H54 (cell line): Measurements from ENCODE around the gene TSPAN33.

Experiments
- DNase-seq: peaks from one replicate; pipeline ENCODE4 v3.0.0; 2011; ENCODE audit warnings: low spot score, mixed read lengths; ENCODE audit not compliant: insufficient read length
- FAIRE-seq: peaks from 3 replicates; lab custom pipeline; 2011; peaks lifted over from hg19 to GRCh38; lab: Jason Lieb, UNC
- POLR2A ChIP-seq: IDR thresholded peaks from 2 replicates; pipeline ENCODE4 v1.6.1; 2011; ENCODE audit warnings: low read depth, mild to moderate bottlenecking, low read length

The TSPAN33 gene

DNA sequence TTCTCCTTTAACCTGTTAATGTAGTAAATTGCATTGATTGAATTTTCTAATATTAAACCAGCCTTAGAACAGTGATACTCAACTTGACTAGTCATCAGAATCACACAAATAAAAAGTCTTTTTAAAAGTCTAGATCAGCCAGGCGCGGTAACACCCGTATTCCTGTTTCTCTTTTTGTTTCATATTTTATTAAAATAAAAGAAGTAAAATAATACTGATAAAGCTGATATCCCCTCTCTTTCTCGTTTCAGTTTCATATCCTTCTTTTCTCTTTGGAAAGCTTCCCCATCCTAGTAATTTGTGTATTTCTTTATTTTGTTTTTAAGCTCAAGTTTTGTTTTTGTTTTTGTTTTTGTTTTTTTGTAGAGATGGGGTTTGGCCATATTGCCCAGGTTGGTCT lies 53.3 kb downstream of the TSPAN33 start:
- no peak for TF ChIP-seq POLR2A
- DNase-seq (no peak), FAIRE-seq (no peak)

DNA sequence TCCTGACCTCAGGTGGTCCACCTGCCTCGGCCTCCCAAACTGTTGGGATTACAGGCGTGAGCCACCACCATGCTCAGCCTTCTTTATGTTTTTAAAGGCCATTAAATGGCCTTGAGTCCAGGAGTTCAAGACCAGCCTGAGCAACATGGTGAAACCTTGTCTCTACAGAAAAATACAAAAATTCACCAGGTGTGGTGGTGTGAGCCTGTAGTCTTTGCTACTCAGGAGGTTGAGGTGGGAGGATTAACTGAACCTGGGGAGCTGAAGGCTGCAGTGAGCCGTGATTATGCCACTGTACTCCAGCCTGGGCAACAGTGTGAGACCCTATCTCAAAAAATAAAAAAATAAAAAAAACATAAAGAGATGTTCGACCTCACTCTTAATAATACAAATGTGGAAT lies 54.9 kb downstream of the TSPAN33 start:
- no peak for TF ChIP-seq POLR2A
- FAIRE-seq (no peak), DNase-seq (no peak)

DNA sequence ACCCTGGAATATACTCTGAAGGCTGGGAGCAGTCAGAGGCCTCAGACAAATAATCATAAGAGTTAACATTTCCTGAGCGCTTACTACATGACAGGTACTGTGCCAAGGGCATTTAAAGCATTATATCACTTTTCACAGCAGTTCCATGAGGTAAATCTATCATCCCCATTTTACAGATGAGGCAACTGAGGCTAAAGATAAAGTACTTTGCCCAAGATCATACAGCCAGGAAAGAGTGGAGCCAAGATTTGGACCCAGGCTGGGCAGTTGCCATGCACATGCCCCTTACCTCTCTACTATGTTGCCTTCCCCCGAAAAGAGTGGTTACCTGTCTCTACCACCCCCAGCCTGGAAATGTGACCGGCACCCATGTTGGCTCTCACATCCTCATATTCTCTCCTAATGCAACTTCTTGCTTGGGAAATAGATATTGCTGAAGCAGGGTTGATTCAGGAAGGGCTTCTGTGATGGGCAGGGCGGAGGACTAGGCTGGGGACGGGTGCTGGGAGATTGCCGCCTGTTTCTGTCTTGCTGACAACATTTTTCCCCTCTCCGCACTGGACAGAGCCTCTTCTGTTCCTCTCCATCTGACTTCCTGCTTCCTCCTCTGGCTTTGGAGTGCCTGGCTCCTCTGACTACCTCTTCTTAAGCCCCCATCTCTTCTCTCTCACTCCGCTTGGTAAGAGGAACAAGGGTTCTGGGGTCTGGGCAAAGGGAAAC lies 57.7 kb downstream of the TSPAN33 start:
- no peak for TF ChIP-seq POLR2A
- FAIRE-seq = no peak
- no peak for DNase-seq

DNA sequence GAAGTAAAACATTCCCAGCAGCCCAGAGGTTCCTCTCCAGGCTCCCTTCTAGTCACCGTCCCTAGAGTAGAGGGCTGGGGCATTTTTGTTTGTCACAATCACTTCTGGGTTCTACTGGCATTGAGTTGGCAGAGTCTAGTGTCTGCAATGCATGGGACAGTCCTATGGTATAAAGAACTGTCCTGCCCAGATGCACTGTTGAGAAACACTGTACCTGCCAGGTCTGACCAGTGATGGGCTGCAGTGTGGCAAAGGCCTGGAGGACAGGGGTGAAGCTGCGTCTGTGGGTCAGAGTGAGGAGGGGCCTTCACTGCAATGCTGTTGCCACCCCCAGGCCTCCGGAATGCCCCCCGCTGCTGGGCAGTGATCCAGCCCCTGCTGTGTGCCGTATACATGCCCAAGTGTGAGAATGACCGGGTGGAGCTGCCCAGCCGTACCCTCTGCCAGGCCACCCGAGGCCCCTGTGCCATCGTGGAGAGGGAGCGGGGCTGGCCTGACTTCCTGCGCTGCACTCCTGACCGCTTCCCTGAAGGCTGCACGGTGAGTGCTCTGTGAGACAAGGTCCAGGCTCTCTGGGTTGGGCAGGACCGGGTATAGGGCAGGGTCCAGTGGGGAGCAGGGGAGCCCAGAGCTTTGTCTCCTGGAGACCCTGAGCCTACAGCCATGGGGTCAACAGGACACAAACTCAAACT lies 58.7 kb downstream of the TSPAN33 start:
- DNase-seq (no peak), FAIRE-seq (no peak)
- TF ChIP-seq POLR2A = no peak

DNA sequence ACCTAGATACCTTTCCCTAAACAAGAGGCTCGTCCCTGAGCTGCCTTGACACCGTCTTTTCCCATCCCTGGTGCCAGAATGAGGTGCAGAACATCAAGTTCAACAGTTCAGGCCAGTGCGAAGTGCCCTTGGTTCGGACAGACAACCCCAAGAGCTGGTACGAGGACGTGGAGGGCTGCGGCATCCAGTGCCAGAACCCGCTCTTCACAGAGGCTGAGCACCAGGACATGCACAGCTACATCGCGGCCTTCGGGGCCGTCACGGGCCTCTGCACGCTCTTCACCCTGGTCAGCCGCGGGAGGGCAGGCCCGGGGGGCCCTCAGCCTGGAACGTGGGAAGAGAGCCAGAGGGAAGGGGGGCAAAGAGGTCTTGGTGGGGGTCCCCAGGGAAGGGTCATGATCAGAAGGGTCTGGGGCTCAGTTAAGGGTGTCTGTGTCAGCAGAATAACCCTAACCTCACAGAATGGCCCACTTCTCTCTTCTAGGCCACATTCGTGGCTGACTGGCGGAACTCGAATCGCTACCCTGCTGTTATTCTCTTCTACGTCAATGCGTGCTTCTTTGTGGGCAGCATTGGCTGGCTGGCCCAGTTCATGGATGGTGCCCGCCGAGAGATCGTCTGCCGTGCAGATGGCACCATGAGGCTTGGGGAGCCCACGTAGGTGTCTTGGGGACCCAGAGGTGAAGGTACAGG lies 60.8 kb downstream of the TSPAN33 start:
- TF ChIP-seq POLR2A = no peak
- DNase-seq (no peak), FAIRE-seq (no peak)

DNA sequence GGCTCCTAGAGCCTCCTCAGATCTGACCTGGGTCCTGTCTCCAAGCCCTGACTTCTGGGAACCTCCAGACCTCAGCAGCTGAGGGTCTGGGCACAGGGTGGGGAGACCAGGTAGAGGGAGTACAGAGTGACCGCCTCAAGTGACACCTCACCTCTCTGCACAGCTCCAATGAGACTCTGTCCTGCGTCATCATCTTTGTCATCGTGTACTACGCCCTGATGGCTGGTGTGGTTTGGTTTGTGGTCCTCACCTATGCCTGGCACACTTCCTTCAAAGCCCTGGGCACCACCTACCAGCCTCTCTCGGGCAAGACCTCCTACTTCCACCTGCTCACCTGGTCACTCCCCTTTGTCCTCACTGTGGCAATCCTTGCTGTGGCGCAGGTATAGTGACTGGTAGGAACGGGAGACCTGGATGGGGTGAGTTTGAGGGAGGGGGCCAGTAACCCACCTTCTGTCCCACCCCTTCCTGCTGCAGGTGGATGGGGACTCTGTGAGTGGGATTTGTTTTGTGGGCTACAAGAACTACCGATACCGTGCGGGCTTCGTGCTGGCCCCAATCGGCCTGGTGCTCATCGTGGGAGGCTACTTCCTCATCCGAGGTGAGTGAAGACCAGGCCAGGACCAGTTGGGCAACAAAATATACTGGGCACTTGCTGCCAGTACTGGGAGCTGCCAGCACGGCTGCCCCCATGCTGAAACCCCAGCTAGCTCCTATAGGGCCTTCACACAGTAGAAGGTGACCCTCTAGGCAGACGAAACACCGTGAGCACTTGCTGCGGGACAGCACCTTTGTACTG lies 61.7 kb downstream of the TSPAN33 start:
- DNase-seq (no peak), FAIRE-seq (no peak)
- TF ChIP-seq POLR2A = no peak

DNA sequence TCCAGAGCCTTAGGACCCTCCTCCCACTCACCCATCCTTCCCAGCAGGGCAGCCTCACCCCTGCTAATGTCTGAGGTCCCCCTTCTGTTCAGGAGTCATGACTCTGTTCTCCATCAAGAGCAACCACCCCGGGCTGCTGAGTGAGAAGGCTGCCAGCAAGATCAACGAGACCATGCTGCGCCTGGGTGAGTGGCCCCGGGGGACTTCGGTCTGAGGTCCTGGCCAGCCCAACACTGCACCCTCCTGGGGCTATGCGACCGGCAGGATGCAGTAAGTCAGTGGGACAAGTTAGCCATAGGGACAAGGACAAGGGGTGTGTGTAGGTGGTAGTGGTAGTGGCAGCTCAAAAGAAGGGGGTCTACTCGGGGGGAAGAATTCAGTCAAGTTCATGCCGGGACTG lies 64.2 kb downstream of the TSPAN33 start:
- no peak for FAIRE-seq
- no peak for DNase-seq
- TF ChIP-seq POLR2A = no peak

DNA sequence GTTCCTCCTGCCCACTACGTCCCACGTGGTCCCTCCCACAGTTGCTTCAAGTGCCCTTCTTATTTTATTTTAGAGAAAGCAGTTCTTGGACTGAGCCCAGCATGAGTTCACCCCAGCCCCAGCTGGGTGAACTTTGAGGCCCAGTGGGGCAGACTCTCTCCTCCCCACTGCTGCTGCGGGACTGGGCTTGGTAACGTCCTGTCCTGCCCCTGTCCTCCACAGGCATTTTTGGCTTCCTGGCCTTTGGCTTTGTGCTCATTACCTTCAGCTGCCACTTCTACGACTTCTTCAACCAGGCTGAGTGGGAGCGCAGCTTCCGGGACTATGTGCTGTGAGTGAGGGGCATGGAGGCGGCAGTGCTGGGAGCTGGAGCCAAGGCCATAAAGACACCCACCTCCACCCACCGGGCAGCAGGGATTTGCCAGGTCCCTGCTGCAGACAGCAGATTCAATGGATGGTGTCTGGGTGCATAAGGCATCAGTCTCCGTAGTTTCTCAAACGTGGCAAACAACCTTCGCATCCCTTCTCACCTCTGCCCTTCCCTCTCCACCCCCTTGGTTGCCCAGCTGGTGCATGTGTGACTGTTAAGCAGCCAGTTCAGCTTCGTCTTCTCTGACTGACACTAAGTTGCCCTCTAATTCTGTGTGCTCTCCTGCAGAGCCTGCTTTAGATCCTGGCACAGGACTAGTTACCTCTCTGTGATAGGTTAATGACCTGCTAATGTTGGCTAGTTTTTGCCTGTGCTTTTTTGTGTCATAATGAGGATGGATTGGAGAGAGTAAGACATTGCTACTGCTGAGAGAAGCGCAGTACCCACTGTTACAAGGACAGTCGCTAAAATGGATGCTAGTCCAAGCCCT lies 64.8 kb downstream of the TSPAN33 start:
- DNase-seq (no peak), FAIRE-seq (no peak)
- no peak for TF ChIP-seq POLR2A

DNA sequence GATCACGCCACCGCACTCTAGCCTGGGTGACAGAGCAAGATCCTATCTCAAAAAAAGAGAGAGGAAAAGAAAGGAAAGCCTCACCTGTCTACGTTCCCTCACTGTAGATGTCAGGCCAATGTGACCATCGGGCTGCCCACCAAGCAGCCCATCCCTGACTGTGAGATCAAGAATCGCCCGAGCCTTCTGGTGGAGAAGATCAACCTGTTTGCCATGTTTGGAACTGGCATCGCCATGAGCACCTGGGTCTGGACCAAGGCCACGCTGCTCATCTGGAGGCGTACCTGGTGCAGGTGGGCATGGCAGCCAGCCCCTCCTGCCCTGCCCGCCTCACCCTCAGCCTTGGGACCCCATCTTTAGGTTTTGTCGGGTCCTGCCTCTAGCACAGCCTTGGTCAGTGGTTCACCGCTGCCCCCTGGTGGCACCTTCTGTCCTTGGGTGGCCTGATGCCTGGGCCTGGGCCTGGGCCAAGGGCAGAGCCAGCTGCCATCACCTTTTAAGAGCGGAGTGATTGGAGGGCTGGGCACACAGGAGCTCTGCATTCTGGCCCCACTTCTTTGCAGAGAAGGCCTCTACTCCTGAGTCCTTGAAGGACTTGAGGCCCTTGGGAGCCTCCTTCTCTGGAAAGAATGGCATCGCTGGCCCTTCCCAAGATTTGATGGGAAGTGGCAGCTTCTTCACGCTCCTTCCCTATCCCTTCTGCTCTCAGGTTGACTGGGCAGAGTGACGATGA lies 65.9 kb downstream of the TSPAN33 start:
- FAIRE-seq (no peak), DNase-seq (peak; percentile 74)
- TF ChIP-seq POLR2A = no peak

DNA sequence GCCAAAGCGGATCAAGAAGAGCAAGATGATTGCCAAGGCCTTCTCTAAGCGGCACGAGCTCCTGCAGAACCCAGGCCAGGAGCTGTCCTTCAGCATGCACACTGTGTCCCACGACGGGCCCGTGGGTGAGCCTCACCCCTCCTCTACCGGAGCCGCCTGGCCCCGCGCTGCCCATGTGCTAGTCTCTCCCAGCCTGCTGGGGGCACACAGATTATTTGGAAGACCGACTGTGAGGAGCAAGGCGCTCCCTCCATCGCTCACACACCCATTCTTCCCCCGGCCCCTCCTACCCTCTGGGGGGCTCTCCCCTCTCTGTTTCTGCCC lies 66.4 kb downstream of the TSPAN33 start:
- DNase-seq (no peak), FAIRE-seq (no peak)
- TF ChIP-seq POLR2A = no peak

DNA sequence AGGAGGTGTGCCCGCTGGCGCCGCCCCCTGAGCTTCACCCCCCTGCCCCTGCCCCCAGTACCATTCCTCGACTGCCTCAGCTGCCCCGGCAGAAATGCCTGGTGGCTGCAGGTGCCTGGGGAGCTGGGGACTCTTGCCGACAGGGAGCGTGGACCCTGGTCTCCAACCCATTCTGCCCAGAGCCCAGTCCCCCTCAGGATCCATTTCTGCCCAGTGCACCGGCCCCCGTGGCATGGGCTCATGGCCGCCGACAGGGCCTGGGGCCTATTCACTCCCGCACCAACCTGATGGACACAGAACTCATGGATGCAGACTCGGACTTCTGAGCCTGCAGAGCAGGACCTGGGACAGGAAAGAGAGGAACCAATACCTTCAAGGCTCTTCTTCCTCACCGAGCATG lies 67.6 kb downstream of the TSPAN33 start:
- TF ChIP-seq POLR2A = no peak
- DNase-seq (no peak), FAIRE-seq (no peak)

DNA sequence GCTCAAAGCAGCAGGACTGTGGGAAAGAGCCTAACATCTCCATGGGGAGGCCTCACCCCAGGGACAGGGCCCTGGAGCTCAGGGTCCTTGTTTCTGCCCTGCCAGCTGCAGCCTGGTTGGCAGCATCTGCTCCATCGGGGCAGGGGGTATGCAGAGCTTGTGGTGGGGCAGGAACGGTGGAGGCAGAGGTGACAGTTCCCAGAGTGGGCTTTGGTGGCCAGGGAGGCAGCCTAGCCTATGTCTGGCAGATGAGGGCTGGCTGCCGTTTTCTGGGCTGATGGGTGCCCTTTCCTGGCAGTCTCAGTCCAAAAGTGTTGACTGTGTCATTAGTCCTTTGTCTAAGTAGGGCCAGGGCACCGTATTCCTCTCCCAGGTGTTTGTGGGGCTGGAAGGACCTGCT lies 68.1 kb downstream of the TSPAN33 start:
- TF ChIP-seq POLR2A = no peak

More for the DNA sequence above, 68.1 kb downstream of the TSPAN33 start:
- DNase-seq (no peak), FAIRE-seq (no peak)
